Ishikawa (cell line): ENCODE data around the gene SHISA8.
A peak's percentile ranks its signal among the peaks of the same experiment; 100 is the strongest.

ENCODE experiments used
- CREB1 ChIP-seq: IDR thresholded peaks from 2 replicates; pipeline ENCODE4 v1.6.1; 2012; ENCODE audit warnings: low read depth
- FOXM1 ChIP-seq: IDR thresholded peaks from 2 replicates; pipeline ENCODE4 v1.6.1; 2012; ENCODE audit warnings: low read depth, borderline replicate concordance
- RAD21 ChIP-seq: IDR thresholded peaks from 2 replicates; pipeline ENCODE4 v1.6.1; 2012; ENCODE audit warnings: low read depth
- TAF1 ChIP-seq: IDR thresholded peaks from 2 replicates; pipeline ENCODE4 v1.6.1; 2012; ENCODE audit warnings: low read depth, mild to moderate bottlenecking
- ZBTB7A ChIP-seq: IDR thresholded peaks from 2 replicates; pipeline ENCODE4 v1.6.1; 2012; ENCODE audit warnings: low read depth
- TF ChIP-seq, protein P1 (sequence below): IDR thresholded peaks from 2 replicates; pipeline ENCODE4 v1.6.1; 2012; ENCODE audit warnings: low read depth, mild to moderate bottlenecking

DNA sequence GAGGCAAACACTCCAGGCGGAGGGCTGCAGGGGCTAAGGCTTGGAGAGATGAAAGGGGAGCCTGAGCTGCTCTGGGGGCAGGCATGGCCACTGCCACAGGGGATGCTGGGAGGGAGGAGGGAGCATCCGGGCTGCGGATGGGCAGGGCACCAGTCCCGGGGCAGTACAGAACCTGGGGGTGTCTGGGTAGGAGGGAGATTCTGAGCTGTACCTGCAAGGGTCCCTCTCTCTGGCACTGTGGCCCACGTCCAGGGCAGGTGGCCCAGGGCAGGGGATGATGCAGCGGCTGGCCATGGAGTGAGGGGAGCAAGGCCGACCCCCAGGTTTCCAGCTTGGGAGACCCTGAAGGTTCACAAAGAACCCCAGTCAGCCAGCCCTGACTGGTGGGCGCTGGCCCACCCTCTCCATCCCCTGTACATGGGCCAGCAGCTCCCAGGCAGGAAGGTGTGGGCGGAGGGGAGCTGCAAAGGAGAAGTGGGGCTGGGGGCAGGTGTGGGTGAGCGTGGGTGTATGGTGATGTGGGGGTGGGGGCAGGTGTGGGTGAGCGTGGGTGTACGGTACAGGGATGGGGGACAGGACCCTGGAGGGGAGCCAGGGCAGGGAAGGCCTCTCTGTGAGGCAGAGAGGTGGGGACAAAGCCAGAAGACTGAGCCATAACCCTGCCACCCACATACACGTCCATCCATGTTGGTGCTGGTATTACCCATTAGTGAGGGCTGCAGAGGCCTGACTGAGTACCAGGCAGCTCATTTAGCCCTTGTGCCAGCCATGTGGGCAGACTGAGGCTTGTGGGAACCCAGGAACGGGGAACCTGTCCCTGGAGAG, 13.9 kb upstream of the SHISA8 start:
- TF ChIP-seq ZBTB7A, result 0 out of 2 replicates have a peak, but pooled peaks have one; percentile 24
- TF ChIP-seq RAD21, result no peak
- no peak for TF ChIP-seq FOXM1
- no peak for TF ChIP-seq TAF1
- TF ChIP-seq, protein P1, sequence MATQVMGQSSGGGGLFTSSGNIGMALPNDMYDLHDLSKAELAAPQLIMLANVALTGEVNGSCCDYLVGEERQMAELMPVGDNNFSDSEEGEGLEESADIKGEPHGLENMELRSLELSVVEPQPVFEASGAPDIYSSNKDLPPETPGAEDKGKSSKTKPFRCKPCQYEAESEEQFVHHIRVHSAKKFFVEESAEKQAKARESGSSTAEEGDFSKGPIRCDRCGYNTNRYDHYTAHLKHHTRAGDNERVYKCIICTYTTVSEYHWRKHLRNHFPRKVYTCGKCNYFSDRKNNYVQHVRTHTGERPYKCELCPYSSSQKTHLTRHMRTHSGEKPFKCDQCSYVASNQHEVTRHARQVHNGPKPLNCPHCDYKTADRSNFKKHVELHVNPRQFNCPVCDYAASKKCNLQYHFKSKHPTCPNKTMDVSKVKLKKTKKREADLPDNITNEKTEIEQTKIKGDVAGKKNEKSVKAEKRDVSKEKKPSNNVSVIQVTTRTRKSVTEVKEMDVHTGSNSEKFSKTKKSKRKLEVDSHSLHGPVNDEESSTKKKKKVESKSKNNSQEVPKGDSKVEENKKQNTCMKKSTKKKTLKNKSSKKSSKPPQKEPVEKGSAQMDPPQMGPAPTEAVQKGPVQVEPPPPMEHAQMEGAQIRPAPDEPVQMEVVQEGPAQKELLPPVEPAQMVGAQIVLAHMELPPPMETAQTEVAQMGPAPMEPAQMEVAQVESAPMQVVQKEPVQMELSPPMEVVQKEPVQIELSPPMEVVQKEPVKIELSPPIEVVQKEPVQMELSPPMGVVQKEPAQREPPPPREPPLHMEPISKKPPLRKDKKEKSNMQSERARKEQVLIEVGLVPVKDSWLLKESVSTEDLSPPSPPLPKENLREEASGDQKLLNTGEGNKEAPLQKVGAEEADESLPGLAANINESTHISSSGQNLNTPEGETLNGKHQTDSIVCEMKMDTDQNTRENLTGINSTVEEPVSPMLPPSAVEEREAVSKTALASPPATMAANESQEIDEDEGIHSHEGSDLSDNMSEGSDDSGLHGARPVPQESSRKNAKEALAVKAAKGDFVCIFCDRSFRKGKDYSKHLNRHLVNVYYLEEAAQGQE, result no peak
- no peak for TF ChIP-seq CREB1
